MCF 10A (cell line): ENCODE data around the gene SLC50A1. TPM values are rescaled to one million over a fixed set of nuclear protein-coding genes. Genes with fewer than 3 reads are reported as not detected.

ENCODE experiments used
- BruUV-seq: library from RNA; stranded (reverse); fragments of 400-500 nt; replicated peaks from 2 replicates; lab custom pipeline; 2021; lab: Mats Ljungman, UMichigan
- CTCF ChIA-PET: fragments of 300-600 bp; sonication (Branson Sonifier 250); formaldehyde crosslinking; extraction: SDS; loops from one replicate; lab custom pipeline; 2021; ENCODE audit warnings: antibody characterized with exemption, inconsistent platforms; lab: Yijun Ruan, JAX
- POLR2A ChIA-PET: fragments of 300-600, 350-650 bp; sonication (Branson Sonifier 250); formaldehyde crosslinking; extraction: SDS; loops from one replicate; lab custom pipeline; 2020; ENCODE audit warnings: antibody characterized with exemption, inconsistent platforms; lab: Yijun Ruan, JAX
- DNase-seq: peaks from one replicate; pipeline ENCODE4 v3.0.0-alpha.2; 2018; ENCODE audit not compliant: unreplicated experiment
- H3K27ac Mint-ChIP-seq: one replicate; pipeline ENCODE4 v1.8.0; 2022; ENCODE audit warnings: mild to moderate bottlenecking, low read depth, mixed read lengths; ENCODE audit not compliant: unreplicated experiment
- H3K27me3 Mint-ChIP-seq: one replicate; pipeline ENCODE4 v1.8.0; 2022; ENCODE audit warnings: mixed read lengths; ENCODE audit not compliant: insufficient read depth, unreplicated experiment
- H3K36me3 Mint-ChIP-seq: one replicate; pipeline ENCODE4 v1.8.0; 2022; ENCODE audit warnings: mild to moderate bottlenecking, moderate library complexity, mixed read lengths; ENCODE audit not compliant: insufficient read depth, unreplicated experiment
- H3K4me1 Mint-ChIP-seq: one replicate; pipeline ENCODE4 v1.8.0; 2022; ENCODE audit warnings: mixed read lengths; ENCODE audit not compliant: insufficient read depth, unreplicated experiment
- H3K4me3 Mint-ChIP-seq: one replicate; pipeline ENCODE4 v1.8.0; 2022; ENCODE audit warnings: mild to moderate bottlenecking, moderate library complexity, mixed read lengths; ENCODE audit not compliant: unreplicated experiment
- H3K9me3 Mint-ChIP-seq: one replicate; pipeline ENCODE4 v1.8.0; 2022; ENCODE audit warnings: mixed read lengths; ENCODE audit not compliant: unreplicated experiment
- CTCF ChIP-seq: fragments of 200-600 bp; IDR thresholded peaks from one replicate; pipeline ENCODE4 v1.8.0; 2022; ENCODE audit warnings: antibody characterized with exemption, mild to moderate bottlenecking; ENCODE audit not compliant: unreplicated experiment
- intact Hi-C: fragments of 100-400 bp; cut with micrococcal nuclease; formaldehyde crosslinking; loops from 2 replicates; pipeline ENCODE4 v1.14.1; 2022
- total RNA-seq: library from RNA; stranded (reverse); gene quantifications from 2 replicates; pipeline ENCODE4 v1.2.3, GENCODE V29; 2022

Gene SLC50A1
- total RNA-seq, 1 experiment from 2014 or later, result 91.2 TPM

- Mint-ChIP-seq H3K4me1 (peaks cover 68% of the 10 kb centered on the region), H3K9me3 (no peaks in the 10 kb centered on the region), H3K27ac (peak overlapping the region; percentile 90), H3K4me3 (peak overlapping the region; percentile 100), H3K36me3 (peaks cover 65% of the 10 kb centered on the region), H3K27me3 (no peaks in the 10 kb centered on the region)
- no peak for TF ChIP-seq CTCF
- DNase-seq, result peak; percentile 75
- ChIA-PET CTCF (interaction anchor here (0.6 to 14.0 kb wide), 15 partner anchors 8 to 1584 kb away, joined by 3 to 161 read pairs (median 3); partner anchors contain the start of genes FLAD1 and KRTCAP2), POLR2A (interaction anchor here (0.6 to 11.9 kb wide), 38 partner anchors 8 to 1151 kb away, joined by 3 to 238 read pairs (median 4); partner anchors contain the start of genes ADAM15, CKS1B, CLK2 and DPM3)
- BruUV-seq, result TSS peak; percentile 14
- intact Hi-C loops, result no loop called here
These were observed 6.7 kb upstream of the SLC50A1 start for GRCh38 chr1:155128755-155129473.

GRCh38 chr1:155130272-155131006 is 5.2 kb upstream of the SLC50A1 start:
- DNase-seq, result no peak
- peaks cover 67% of the 10 kb centered on the region for H3K4me1 Mint-ChIP-seq

GRCh38 chr1:155131285-155131684 is 4.4 kb upstream of the SLC50A1 start:
- Mint-ChIP-seq H3K4me1 (peaks cover 59% of the 10 kb centered on the region), H3K27me3 (no peaks in the 10 kb centered on the region), H3K9me3 (no peaks in the 10 kb centered on the region), H3K36me3 (peaks cover 81% of the 10 kb centered on the region), H3K4me3 (peak overlapping the region; percentile 100), H3K27ac (no peak overlapping the region)
- intact Hi-C loops, result no loop called here
- ChIA-PET CTCF (interaction anchor here (0.8 to 14.0 kb wide), 9 partner anchors 9 to 96 kb away, joined by 3 to 161 read pairs (median 9); partner anchors contain the start of gene KRTCAP2), POLR2A (interaction anchor here (3.4 to 8.1 kb wide), 5 partner anchors 34 to 158 kb away, joined by 22 to 75 read pairs (median 66); partner anchors contain the start of genes ADAM15, CKS1B, KRTCAP2 and SHC1)
- no TSS peak for BruUV-seq
- TF ChIP-seq CTCF, result no peak
- DNase-seq, result no peak

More at GRCh38 chr1:155130272-155131006, 5.2 kb upstream of the SLC50A1 start:
- no peak for TF ChIP-seq CTCF
- BruUV-seq, result no TSS peak
- CTCF ChIA-PET, result interaction anchor here (0.6 to 14.0 kb wide), 16 partner anchors 8 to 424 kb away, joined by 3 to 161 read pairs (median 7); partner anchors contain the start of gene KRTCAP2
- peak overlapping the region; percentile 100 for H3K4me3 Mint-ChIP-seq
- intact Hi-C loops, result no loop called here
- no peaks in the 10 kb centered on the region for H3K27me3 Mint-ChIP-seq
- POLR2A ChIA-PET, result interaction anchor here (0.7 to 11.9 kb wide), 23 partner anchors 6 to 1163 kb away, joined by 3 to 238 read pairs (median 8); partner anchors contain the start of genes ADAM15, CKS1B, CREB3L4 and DPM3
- H3K9me3 Mint-ChIP-seq, result no peaks in the 10 kb centered on the region
- peaks cover 81% of the 10 kb centered on the region for H3K36me3 Mint-ChIP-seq
- peak overlapping the region; percentile 90 for H3K27ac Mint-ChIP-seq
